Measurements from ENCODE around the gene EIF4A2.

EIF4A2 gene

GRCh38 chr3:186786922-186787321 is 3.5 kb downstream of the EIF4A2 start:
- no peak for TF ChIP-seq CTCF (IDR thresholded peaks at IDR 0.05; ENCODE audit: low read depth, low read length, missing control alignments)
- Histone ChIP-seq H3K27ac (no peak overlapping the region), H3K36me3 (replicated peaks) (peaks cover 68% of the 10 kb centered on the region), H3K27me3 (replicated peaks) (no peaks in the 10 kb centered on the region), H3K4me3 (ENCODE audit: low read depth, low read length) (peak overlapping the region; percentile 75)
- in situ Hi-C loops (cut with HindIII; ENCODE audit: low pct_ligation_motif_present, low sequenced_read_pairs) = no loop called here
- DNase-seq = no peak

- TF ChIP-seq CTCF (IDR thresholded peaks at IDR 0.05; ENCODE audit: low read depth, low read length, missing control alignments) = no peak
- peak overlapping the region; percentile 75 for H3K4me3 ChIP-seq (ENCODE audit: low read depth, low read length)
Observed at GRCh38 chr3:186787642-186788481, 4.5 kb downstream of the EIF4A2 start.

GRCh38 chr3:186788482-186789370 is 5.3 kb downstream of the EIF4A2 start:
- H3K4me3 ChIP-seq (ENCODE audit: low read depth, low read length) = no peak overlapping the region
- TF ChIP-seq CTCF (IDR thresholded peaks at IDR 0.05; ENCODE audit: low read depth, low read length, missing control alignments) = no peak
- in situ Hi-C loops (cut with HindIII; ENCODE audit: low pct_ligation_motif_present, low sequenced_read_pairs) = no loop called here

More at GRCh38 chr3:186787642-186788481, 4.5 kb downstream of the EIF4A2 start:
- no peak for DNase-seq
- Histone ChIP-seq H3K27ac (no peak overlapping the region), H3K27me3 (replicated peaks) (no peaks in the 10 kb centered on the region), H3K36me3 (replicated peaks) (peaks cover 68% of the 10 kb centered on the region)
- in situ Hi-C loops (cut with HindIII; ENCODE audit: low pct_ligation_motif_present, low sequenced_read_pairs) = no loop called here

GRCh38 chr3:186789554-186790260 is 6.3 kb downstream of the EIF4A2 start:
- no peak for TF ChIP-seq CTCF (IDR thresholded peaks at IDR 0.05; ENCODE audit: low read depth, low read length, missing control alignments)
- DNase-seq = no peak
- in situ Hi-C loops (cut with HindIII; ENCODE audit: low pct_ligation_motif_present, low sequenced_read_pairs) = no loop called here
- no peaks in the 10 kb centered on the region for H3K27me3 ChIP-seq (replicated peaks)
- H3K27ac ChIP-seq = no peak overlapping the region
- H3K36me3 ChIP-seq (replicated peaks) = peaks cover 57% of the 10 kb centered on the region
- no peak overlapping the region for H3K4me3 ChIP-seq (ENCODE audit: low read depth, low read length)

More at GRCh38 chr3:186788482-186789370, 5.3 kb downstream of the EIF4A2 start:
- DNase-seq = no peak
- H3K27ac ChIP-seq = no peak overlapping the region
- H3K27me3 ChIP-seq (replicated peaks) = no peaks in the 10 kb centered on the region
- H3K36me3 ChIP-seq (replicated peaks) = peaks cover 65% of the 10 kb centered on the region

- no peak overlapping the region for H3K27ac ChIP-seq
- no peaks in the 10 kb centered on the region for H3K27me3 ChIP-seq (replicated peaks)
- peak; percentile 30 for TF ChIP-seq CTCF (IDR thresholded peaks at IDR 0.05; ENCODE audit: low read depth, low read length, missing control alignments)
- peaks cover 49% of the 10 kb centered on the region for H3K36me3 ChIP-seq (replicated peaks)
- DNase-seq = no peak
- H3K4me3 ChIP-seq (ENCODE audit: low read depth, low read length) = no peak overlapping the region
- in situ Hi-C loops (cut with HindIII; ENCODE audit: low pct_ligation_motif_present, low sequenced_read_pairs) = no loop called here
Observed at GRCh38 chr3:186790261-186790981, 7.0 kb downstream of the EIF4A2 start.

Measured in brain microvascular endothelial cell (primary cell).